SIG-M5 (cell line): Measurements from ENCODE around the gene PIK3AP1.

Source experiments
- DNase-seq: peaks from one replicate; lab custom pipeline; 2025; lab: John Stamatoyannopoulos, UW

The PIK3AP1 gene

DNA sequence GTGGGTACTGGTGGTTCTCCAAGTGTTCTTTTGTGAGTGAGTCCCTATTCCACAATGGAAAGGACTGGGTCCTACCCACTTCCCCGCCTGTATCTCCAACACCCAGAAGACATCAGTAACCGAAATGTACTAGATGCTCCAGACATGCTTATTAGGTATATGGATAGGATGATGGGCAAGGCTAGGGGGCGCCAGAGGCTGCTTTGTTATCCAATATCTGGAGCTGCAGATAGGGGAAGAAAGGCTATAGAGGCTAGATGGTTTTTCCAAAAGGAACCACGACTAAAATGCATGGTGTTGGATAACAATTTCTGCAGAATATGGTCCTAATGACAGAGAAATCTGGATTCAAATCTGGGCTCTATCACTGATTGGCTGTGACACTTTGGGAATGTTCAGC is 77.3 kb downstream of the PIK3AP1 start:
- DNase-seq = peak; percentile 45

DNA sequence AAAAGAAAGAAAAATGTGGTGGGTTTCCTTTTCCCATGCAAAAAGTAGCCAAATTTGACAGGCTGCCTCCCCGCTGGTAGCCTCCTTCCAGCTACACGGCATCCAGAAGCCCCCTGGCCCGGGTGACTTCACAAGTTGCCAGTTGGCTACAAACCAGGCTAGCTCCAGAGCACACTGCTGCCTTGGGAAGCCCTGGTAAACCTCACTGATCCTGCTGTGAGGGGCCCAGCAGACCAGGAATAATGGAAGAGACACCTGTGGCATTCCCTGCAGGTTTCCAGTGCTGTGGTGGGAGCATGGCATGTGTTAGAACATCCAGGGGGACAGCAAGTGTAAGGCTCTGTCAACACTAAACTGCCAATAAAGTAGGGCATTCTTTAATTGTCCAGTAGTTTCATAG is 77.8 kb downstream of the PIK3AP1 start:
- DNase-seq = no peak

DNA sequence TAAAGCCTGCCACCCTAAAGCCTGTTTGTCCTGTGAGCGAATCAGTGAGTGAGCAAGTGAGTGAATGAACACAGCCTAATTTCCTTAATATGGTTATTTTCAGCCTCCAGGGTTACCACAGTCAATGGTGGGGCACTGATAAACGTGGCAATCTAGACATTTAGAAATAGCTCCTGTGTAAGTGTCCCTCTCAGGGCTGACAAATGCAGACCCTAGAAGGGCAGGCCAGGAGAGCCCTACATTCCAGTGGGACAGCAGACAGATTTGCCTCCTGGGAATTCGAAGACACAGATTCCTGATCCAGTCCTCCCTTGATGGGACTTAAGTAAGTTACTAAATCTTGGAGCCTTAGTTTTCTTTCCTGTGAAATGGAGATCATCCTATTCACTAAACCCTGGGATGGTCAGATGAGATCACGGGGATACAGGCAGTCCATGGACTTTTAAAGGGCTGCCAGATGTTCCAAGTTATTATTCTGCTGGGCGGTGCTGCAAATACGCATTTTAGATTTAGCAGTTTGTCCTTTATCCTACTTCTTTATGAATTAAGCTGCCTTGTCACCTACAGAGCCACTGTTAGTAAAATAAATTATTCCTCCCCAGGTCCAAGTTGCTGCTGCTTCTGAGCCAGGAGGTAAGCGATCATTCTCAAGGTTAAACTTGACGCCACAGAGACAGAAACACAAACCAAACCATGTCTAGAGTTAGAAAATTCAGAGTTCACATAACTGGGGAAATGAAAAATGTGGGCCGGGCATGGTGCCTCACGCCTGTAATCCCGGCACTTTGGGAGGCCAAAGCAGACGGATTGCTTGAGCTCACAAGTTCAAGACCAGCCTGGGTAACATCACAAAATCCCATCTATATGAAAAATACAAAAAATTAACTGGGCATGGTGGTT is 78.7 kb downstream of the PIK3AP1 start:
- no peak for DNase-seq

DNA sequence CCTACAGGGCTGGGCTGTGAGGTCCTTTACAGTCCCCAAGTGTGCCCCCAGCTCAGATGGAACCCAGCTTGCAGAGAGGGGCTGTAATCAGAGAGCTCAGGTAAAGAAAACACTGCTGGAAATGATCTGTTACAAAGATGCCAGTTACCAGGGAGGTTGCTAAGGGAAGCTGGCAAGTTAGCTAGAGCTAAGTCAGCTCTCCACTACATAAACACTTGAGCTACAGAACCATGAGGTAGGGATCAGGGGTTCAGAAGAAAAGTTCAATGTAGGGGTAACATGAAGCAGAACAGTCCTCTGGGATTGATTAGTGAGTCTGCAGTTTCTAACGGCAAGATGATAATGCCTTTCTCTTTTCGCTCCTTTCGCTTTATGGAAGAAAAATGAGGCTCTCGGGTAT is 80.4 kb downstream of the PIK3AP1 start:
- no peak for DNase-seq

DNA sequence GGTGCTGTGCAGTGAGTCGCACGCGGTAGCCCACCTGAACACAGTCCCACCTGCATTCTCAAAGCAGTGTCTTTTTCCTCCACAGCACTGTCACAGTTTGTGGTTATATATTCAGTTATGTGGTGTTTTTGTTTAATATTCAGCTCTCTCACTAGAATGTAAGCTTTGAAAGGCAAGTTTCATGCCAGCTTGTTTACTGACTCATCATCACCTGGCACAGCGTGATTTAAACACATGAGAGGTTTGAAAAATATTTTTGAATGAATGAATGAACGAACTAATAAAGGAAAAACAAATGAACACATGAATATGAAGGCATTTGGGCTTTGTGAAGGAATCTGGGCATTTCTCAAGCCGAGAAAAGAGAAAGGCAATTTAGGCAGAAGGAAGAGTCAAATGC is 81.6 kb downstream of the PIK3AP1 start:
- no peak for DNase-seq

DNA sequence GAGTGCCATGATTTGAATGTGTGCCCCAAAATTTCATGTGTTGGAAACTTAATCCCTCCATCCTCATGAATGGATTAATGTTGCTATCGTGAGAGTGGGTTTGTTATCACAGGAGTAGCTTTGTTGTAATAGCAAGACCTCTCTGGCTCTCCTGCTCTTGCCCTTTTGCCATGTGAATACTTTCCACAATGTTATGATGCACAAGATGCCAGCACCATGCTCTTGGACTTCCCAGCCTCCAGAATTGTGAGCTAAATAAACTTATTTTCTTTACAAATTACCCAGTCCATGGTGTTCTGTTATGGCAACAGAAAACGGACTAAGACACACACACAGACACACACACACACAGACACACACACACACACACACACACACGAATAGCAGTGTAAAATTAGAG is 82.2 kb downstream of the PIK3AP1 start:
- DNase-seq = no peak

DNA sequence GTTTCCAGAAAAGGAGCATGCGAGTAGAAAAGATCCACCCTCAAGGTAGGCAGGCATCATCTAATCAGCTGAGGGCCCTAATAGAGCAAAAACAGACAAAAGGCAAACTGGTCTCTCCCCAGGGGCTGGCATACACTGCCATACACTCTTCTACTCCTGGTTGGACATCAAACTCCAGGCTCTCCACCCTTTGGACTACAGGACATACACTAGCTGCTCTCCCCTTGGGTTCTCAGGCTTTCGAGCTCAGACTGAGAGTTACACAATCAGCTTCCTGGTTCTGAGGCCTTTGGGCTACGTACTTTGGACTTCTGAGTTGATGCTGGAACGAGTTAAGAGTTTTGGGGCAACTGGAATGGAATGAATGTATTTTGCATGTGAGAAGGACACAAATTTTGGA is 82.6 kb downstream of the PIK3AP1 start:
- no peak for DNase-seq

DNA sequence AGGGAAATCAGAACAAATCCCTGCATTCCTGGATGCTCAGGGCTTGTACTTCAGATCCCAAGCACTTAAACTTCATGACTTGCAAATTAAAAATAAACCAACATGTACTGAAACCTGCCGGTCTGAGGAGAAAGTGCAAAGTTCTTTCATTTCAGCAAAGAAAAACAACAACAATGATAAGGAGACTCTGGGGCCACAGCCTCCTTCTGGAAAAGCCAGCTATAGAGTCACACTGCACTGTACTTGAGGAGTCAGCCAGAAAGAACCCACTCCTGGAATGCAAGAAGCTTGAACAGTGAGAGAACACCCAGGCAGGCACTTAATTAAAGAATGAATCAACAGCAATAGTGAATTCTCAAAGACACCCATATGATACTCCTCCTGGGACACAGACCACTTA is 83.8 kb downstream of the PIK3AP1 start:
- DNase-seq = no peak

DNA sequence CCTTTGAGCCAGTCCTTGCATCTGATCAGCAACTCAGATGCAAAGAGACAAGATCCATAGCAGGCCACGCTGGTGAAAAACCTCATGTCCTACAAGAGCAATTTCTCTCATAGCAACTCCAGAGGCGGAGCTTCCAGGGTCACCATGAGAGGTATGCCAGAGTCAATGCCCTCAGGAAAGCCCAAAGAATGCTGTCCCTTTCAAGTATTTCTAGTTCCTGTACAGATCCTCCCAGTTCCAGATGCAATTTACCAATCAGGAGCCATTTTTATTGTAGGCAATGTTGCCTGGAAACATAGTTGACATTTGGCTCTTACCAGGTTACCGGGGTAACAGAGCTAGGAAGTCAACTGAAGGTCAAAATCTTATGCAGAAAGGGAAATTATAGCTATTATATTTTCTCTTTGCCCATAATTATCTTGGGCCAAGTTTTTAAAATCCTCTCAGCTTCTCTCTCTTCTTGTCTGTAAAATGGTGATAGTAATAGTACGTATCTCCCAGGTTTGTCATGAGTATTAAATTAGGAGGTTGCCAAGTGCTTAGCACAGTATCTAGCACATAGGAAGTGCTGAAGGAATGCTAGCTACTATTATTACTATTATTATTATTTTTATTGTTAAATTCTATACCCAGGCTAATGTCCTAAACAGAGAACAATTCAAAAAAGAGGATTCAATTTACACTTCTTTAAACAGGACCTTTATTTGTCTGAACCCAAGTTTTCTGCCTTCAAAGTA is 87.2 kb downstream of the PIK3AP1 start:
- DNase-seq = no peak

DNA sequence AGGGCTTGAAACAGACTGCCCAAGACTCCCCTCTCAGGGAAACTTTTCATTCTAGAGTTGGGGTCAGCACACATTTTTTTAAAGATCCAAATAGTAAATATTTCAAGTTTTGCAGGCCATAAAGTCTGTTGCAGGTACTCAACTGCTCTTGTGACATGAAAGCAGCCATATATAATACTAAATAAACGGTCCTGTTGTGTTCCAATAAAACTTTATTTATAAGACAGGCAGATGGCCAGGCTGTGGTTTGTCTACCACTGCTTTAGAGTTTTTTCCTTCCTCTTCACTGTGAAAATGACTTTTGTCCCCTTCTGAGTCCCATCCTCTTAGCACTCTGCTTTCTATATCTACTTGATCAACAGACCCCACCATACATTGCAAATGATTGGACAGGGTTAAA is 93.0 kb downstream of the PIK3AP1 start:
- no peak for DNase-seq

DNA sequence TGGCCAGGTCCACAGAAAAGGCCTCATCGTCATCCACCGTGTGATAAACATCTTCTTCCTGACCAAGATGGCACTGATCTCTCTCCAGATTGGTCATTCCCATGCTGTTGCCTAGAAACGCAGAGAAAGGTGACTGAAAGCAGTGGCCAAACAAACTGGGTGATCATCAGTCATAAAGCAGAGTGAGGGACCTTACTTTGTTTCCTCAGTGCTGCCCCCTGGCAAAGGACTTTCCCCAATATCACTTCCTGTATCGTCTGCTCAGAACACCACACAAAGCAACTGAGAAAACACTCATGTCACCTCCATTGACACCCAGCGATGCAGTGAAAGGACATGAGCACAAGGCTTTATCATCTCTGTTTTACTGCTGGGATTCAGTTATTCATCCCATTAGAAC is 93.5 kb downstream of the PIK3AP1 start:
- no peak for DNase-seq

DNA sequence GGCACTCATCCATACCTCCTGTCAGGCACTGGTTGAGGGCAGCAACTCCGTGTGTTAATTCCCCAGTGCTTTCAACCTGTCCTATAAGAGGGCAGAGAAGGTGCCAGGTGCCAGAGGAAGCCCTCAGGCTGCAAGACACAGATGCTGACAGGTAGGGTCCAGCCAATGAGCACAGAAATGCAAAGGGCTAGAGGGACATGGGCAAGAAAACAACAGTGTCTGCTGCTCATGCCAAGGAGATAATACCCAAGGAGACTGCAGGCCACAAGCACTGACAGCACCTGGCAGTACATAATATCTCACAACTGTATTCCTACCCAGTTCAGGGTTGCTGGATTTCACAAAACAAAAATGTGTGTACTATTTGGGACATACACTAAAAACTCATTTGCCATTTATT is 95.1 kb downstream of the PIK3AP1 start:
- DNase-seq = no peak

DNA sequence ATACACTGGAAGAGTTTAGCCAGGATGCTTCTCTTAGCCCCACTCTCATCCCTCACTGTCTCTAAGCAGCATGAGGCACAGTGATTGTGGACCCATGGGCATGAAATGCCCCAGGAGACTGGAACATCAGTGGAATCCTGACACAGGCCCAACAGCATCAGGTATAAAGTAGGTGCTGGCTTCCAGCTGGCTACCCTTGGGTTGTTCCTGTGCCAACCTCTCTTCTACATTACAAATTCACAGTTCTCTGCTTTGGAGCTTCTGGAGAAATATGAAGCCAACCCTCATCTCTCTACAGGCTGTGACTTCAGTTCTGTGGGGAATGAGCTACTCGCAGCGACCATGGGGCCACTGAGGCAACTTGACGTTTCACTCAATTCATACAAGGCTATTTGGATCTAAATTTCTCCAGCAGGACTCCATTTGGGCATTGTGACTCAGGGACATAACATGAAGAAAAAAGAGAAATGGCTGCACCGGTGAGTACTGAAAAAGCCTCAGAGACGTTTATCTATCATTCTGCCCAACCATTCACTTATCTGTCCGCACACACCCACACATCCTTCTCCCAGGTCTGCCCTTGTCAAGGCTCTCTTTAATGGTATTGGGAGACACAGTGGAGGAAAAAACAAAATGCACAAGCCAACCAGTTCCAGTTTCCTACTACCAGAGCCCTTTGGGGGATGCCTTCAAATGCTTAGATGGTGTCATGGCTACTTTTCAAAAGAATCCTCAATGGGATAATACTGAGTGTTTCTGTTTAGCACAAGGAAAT is 98.1 kb downstream of the PIK3AP1 start:
- no peak for DNase-seq

DNA sequence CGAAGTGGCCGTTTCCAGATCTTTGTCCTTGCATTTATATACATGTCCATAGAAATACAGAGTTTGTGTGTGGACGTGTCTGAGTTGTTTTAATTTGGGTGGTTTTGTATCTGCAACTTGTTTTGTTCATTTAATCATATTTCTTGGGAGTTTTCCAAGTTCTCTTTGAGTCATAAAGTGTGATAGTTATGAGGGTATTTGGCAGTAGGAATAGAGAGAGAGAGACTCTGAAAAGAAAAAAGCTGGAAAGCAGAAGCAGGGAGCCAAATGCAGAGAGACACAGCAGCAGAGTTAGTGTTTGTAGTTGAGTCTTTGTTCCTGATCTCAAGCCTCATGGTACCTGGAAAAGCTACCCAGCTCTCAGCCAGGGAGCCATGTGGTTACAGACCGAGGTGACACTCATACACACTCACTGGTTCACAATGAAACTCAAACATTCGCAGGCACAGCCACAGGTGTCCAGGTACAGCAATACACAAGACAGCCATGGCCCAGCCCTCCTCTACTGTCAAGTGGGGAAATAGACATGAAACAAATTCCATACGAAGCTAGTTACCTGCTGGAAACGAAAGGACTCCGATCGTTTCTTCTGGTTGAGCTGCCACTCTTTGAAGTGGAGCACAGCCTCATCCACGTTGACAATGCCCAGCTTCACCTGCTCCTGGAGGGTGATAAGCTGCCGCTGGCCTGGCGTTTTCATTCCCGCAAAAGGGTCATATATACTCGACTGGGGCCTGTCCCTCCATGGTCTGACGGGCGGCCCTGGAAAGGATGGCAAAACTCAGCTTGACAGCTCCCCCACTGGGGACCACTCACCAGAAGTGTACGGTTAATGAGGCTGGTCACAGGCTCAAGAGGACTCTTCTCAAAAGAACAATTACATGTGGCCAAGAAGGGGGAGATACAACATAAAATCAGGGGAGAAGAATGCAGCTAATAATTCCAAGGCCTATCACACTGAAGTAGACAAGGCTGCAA is 100.2 kb downstream of the PIK3AP1 start:
- no peak for DNase-seq

DNA sequence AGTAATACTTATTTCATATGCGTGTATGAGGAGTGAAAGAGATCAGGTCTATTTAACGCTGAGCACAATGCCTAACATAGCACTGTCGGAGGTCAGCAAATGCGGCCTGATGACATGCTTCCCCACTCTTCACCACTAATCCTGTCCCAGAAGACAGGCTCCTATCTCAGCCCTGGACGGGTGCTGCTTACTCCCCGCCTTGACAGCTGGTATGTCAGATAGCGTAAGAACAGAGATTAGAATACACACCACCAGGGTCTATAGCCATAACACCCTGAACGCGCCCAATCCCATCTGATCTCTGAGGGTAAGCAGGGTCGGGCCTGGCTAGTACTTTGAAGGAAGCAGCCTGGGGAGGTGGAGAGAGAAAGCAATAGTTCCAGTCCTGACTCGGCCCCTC is 101.2 kb downstream of the PIK3AP1 start:
- DNase-seq = no peak

DNA sequence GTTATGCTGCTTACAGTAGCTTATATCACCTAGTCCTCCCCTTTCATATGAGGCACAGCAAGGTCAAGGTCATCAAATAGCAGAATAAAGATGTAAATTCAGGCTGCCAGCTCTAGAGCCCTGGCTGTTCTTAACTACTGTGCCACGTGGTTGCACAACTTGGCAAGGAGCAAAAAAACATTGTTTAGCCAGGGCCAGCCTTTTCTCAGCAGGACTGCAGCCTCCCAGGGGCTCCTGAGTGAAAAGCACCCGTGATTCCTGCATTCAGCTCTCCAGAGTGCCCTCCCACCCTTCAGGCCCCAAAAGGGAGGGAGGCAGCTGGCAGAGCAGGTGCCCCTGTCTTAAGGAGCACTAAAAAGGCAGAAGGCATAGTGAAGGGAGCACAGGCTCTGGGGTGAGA is 101.7 kb downstream of the PIK3AP1 start:
- no peak for DNase-seq

DNA sequence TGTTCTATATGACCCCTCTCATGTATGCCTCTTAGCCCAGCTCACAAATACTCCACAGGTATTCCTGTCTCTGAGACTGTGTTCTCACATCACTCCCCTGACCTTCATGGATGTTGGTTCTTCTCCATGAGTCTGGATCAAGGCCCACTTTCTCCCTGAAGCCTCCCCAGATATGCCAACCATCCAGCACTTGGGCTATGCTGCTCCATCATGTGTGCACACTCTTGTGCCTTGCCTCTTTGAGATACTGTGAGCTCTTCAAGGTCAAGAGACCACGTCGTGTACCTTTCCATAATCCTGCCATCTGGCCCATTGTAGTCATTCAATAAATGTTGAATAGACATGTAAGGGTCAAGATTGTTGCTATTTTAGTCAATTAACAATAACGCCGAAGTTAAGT is 103.4 kb downstream of the PIK3AP1 start:
- DNase-seq = no peak

DNA sequence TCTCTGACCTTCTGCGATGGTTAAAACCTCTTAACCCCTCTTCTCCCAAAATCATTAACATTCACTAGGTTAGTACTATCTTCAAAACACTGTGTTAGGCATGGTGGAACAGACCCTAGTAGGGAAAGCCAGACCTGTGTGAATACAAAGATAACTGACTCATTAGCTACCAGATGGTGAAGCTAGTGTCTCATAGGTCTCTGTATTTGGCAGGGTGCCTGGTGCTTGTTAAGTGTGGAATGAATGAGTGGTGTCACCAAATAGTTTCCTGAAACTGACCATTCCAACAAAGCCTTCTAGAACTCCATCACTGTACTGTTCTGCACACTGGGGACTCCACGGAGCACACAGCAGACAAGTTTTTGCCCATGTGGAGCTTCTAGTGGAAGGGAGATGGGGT is 105.8 kb downstream of the PIK3AP1 start:
- no peak for DNase-seq

DNA sequence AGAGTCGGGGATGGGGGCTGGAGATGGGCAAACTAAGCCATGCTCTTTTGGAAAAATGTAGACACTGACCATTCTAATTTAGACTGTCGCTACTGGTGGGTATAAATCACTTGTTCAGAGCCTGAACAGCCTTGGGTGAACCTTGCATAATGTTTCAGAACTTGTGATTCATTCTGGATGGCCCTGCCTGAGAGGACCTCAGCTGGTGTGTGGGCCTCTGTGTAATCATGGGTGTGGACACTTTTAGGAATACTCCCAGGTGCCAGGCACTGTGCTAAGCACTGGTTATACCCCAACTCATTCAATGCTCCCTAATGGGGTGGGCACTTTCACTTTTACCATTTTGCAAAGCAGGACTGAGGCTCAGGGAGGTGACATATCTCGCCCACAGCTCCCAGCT is 106.7 kb downstream of the PIK3AP1 start:
- no peak for DNase-seq

DNA sequence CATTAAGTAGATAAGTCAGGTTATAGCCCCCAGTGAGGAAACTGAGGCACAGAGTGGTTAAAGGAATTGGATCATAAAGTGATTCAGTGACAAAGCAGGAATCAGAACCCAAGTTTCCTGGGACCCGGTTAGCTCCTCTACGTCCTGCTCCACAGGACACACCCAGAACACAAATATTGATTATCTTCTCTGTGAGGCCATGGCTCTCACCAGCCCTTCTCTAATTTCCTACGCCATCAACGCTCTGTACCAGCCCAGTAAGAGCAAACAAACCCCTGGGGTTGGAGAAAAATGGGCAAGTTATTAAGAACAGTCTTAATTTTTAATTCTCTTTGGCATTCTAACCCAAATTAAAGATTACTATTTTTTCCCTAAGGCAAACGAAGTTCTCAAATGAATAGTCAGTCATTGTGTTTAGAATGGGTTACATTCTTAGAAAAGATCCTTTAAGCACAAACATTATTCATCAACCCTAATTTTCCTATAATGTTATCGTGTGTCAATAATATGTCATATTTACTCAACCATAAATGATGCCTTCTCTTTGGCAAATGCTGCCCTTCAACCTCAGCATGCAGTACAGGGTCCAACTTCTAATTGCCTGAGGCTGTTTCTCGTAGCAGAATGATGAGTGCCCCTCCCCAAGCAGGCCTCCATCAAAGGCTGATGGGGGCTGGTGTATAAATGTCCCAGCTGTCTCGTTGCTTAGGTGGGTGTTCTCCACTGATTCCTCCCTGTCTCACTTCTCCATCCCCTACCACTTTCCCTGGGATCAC is 108.1 kb downstream of the PIK3AP1 start:
- no peak for DNase-seq

DNA sequence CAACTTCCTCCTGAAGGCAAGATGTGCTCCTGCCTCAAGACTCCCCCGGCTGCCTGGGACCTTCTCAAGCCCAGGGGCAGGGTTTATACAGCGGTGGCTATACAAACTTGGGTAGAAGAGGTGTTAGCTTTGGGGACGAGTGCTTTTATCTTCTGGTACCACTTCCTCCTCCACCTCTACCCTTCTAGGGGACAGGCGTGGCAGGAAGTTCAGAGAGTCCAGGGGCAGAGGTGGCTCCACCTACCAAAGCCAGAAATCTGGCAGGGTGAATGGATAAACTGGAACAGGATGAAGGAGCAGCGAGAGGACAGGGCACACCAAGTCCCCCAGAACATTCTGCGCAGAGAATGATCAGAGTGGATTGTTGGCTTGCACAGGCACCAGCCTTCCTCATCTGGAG is 109.5 kb downstream of the PIK3AP1 start:
- DNase-seq = no peak
